NCI-H460 (cell line): ENCODE results near the gene KLF1. TPM values are rescaled to one million over a fixed set of nuclear protein-coding genes. Genes with fewer than 3 reads are reported as not detected.
"Not testable (repeated sequence)": the region's sequence is repeated elsewhere in the genome, so short reads cannot be mapped to it uniquely, and the experiment has no call there.

Source experiments
- DNase-seq: peaks from one replicate; pipeline ENCODE4 v3.0.0-alpha.2; 2016; ENCODE audit warnings: low read depth; ENCODE audit errors: extremely low read depth
- total RNA-seq: library from RNA; depleted of rRNA; stranded (reverse); fragments of >200 nt; shearing (Covaris generic); gene quantifications from 2 replicates; pipeline ENCODE4 v1.2.3, GENCODE V29; 2014

KLF1 gene
- total RNA-seq, 1 experiment from 2014 or later, result 0.52 TPM

DNA sequence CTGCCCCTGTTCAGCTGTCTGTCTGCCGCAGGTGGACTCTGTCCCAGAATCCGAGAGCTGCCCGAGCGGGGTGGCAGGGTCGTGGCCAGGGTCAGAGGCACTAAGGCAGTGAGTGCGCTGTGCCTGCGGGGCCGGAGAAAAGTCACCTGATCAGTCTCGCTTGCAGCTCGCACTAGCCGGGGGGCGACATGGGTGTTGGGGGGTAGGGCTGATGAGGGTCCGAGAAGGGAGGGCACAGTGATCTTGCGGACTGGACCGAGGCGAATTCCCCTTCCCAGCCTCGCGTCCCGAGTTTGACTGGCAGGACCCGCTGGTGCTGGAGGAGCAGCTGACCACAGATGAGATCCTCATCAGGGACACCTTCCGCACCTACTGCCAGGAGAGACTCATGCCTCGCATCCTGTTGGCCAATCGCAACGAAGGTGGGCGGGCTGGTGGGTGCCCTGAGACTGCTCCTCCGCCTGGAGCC lies 4.6 kb upstream of the KLF1 start:
- no peak for DNase-seq

DNA sequence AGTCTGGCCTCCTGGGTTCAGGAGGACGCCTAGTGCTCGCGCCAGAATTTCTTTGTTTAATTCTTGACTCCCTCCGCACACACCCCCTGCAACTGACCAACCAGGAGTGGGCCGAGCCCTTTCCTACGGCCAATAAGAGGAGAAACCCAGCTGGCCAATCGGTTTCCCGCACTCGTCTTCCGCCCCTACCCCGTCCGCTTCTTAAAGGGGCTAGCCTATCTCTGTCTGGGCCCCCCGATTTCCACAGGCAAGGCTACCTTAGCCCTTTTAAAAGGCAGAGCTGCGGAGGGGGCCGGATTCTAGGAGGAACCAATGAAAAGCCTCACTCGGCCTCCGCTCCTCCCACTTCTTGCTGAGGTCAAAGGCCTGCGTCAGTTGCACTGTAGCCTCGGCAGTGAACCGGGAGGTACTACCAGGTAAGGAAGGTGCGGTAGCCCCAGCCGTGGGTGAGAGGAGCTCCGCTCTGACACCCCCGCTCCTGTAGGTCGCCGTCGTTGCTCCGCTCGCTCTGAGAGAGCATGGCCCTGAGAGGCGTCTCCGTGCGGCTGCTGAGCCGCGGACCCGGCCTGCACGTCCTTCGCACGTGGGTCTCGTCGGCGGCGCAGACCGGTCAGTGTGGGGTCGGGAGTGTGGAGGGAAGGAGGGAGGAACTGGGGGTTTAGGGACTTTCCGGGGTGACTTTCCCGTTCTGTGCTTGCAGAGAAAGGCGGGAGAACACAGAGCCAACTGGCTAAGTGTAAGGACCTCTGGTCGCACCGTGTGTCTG lies 4.0 kb upstream of the KLF1 start, which contains the start of gene GCDH:
Gene GCDH, plus strand, starts transcription at position 374 of the 766 bp plus-strand sequence. Its CDS starts 145 bp downstream, at position 519.
- peak; percentile 97 for DNase-seq

DNA sequence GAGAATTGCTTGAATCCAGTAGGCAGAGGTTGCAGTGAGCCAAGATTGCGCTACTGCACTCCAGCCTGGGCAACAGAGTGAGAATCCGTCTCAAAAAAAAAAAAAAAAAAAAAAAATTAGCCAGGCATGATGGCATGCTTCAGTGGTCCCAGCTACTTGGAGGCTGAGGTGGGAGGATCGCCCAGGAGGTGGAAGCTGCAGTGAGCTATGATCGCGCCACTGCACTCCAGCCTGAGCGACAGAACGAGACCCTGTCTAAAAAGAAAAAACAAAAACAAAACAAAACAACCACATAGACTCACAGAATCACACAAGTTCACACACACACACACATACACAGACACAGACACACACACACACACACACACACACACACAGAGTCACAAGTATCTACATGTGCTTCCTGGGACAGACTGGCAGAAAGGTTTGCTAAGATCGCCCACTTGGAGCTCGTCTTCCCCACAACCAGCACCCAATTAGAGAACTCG lies 3.3 kb upstream of the KLF1 start:
- DNase-seq, result not testable (repeated sequence)

DNA sequence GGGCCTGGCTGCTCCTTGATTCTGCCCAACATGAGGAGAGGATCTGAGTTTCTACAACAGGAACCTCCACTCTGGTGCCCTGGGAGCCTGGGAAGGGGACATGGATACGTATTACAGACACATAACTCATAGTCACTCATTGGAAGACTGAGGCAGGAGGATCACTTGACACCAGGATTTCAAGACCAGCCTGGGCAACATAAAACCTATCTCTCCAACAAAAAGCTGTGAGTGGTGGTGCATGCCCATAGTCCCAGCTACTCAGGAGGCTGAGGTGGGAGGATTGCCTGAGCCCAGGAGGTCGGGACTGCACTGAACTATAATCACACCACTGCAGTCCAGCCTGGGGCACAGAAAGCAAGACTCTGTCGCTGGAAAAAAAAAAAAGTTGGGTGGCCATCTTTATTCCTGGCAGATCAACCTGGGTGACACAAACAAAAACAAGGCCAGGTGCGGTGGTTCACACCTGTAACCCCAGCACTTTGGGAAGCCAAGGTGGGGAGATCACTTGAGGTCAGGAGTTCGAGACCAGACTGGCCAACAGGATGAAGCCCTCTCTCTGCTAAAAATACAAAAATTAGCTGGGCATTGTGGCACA lies 1.1 kb upstream of the KLF1 start:
- DNase-seq, result no peak

DNA sequence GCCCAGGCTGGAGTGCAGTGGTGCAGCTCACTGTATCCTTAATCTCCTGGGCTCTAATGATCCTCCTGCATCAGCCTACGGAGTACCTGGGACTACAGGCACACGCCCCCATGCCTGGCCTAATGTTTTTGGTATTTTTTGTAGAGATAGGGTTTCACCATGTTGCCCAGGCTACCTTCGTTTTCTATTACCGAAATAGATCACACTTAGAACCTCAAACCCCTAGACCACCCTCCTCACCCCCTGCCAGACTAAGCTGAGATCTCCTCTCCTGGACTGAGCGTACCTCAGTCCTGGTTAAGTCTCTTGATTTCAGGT lies 391 bp downstream of the KLF1 start:
- no peak for DNase-seq

DNA sequence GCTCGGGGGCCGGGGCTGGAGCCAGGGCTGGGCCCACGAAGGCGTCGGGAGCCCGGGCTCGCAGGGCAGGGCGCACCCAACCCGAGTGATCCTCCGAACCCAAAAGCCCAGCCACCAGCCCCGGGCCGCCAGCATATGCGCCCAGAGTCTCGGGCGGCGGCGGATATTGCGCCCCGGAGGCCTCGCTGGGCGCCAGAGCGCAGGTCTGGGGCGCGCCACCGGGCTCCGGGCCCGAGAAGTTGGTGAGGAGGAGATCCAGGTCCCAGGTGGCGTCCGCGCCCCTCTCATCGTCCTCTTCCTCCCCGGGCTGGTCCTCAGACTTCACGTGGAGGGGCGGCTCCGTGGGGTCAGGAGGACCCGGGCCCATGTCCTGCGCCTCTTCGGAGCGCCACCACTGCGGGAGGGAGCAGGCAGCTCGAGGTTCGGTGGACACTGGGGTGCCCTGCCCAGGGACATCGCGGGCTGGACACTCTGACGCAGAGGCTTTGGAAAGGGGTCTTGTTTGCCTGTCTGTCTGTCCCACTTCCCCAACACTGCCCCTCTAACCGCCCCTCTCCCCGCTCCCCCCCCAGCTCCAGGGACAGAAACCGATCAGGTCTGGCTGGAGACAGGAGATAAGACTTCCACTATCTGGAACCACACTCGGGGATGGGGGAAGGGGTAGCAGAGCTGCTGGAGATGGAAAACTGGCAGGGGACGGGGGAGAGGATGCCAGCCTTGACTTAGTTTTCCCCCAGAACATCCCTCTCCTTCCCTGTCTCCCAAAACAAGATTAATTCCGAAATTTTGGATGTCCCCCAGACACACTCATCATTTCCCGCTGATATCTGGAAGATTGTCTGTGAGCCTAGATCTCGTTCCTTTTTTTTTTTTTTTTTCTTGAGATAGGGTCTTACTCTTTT lies 1.0 kb downstream of the KLF1 start:
- DNase-seq, result no peak

DNA sequence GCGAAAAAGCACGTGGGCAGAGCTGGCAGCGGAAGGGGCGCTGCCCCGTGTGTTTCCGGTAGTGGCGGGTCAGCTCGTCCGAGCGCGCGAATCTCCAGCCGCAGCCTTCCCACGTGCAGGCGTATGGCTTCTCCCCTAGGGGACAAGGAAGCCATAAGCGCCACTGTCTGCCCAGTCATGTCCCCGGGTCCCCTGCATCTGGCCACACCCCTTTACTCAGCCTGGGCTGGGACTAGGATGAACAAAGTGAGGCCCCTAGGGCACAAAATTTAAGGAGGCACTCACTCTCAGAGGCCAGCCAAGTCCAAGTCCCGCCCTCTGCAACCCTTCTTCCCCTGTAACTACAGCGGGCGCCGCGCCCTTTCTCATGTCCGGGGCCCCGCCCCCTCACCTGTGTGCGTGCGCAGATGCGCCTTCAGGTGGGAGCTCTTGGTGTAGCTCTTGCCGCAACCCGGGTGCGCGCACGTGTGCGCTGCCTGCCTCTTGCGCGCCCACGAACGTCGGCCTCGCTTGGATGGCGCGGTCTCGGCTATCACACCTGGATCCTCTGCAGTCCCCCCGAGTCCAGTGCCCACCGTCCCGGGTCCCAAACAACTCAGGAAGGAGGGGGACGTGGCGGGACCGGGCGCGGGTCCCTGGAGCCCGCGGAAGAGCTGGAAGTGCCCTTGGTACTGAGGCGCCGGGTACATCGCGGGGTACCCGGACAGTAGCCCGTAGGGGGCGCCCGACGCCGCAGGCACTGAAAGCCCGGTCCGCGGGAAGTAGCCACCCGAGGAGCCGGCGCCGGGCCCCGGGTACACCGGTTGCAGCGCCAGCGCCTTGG lies 1.9 kb downstream of the KLF1 start:
- peak; percentile 39 for DNase-seq

DNA sequence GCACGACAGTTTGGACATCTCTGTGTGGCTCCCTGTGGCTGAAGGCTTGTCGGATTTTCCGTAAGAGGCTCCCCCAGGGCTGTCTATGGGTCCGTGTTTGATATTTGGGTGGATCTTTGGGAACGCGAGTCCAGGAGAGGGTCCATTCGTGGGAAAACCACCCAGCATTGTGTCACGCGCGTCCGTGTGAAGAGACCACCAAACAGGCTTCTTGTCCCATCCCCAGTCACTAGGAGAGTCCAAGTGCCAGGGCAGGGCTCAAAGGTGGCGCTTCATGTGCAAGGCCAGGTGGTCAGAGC lies 2.4 kb downstream of the KLF1 start:
- no peak for DNase-seq

DNA sequence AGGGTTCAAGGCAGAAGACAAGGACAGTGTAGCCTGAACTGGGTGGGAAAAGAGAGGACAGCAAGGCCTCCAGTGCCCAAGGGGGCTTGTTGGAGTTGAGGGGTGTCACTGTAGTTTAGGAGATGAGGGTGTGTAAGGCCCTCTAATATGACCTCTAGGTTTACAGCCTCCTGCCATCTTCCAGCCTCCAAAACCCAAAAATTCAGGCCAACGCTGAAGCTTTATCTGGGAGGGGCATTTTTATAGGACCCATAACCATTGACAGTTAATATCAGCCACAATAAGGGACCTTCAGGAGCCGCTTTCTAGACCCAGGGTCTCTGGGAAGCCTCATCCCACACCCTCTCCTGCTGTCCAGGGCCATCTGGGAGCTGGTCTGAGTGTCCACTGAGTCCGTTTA lies 2.8 kb downstream of the KLF1 start:
- DNase-seq, result no peak

DNA sequence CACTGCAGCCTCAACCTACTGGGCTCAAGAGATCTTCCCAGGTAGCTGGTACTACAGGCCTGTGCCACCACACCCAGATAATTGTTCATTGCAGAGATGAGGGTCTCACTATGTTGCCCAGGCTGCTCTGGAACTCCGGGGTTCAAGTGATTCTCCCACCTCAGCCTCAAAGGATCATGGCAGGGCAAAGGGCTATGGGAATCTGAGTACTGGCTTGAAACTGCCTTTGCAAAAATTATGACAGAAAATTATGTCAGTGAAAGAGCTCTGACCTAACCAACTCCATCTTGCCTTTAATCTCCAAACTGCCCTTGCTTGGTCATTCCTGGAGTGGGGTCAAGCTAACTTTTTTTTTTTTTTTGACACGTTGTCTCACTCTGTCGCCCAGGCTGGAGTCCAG lies 4.4 kb downstream of the KLF1 start:
- DNase-seq, result no peak

DNA sequence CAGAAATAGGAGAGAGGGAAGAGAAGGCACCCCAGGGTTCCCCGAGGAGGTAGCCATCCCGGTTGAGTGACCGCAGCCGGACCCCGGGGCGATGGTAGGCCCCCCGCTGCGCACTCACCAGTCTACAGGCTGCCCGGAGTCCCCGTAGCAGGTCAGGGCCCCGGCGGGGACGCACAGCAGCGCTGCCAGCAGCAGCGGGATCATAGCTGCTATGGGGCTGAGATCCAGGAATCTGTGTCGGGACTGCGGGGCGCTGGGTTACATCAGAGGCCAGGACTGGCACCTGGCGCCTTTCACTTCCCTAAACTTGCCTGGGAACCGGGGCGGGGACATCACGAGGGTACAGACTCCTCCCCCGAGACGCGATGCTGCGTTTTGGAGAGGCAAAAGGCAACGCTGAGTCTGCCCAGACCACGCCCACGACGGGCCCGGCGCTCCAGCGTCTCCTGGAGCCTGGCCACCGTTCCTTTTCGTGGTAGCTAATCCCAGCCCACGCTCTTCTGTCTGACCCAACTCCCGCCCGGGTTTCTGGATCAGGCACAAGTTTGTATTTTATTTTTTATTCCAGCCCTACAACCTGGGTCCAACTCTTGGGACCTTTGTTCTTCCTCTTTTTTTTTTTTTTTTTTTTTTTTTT lies 5.7 kb downstream of the KLF1 start, which contains the start of gene DNASE2:
Gene DNASE2, minus strand, starts transcription at position 278 of the 637 bp plus-strand sequence. Its CDS starts 74 bp downstream, at position 204.
- peak; percentile 77 for DNase-seq

DNA sequence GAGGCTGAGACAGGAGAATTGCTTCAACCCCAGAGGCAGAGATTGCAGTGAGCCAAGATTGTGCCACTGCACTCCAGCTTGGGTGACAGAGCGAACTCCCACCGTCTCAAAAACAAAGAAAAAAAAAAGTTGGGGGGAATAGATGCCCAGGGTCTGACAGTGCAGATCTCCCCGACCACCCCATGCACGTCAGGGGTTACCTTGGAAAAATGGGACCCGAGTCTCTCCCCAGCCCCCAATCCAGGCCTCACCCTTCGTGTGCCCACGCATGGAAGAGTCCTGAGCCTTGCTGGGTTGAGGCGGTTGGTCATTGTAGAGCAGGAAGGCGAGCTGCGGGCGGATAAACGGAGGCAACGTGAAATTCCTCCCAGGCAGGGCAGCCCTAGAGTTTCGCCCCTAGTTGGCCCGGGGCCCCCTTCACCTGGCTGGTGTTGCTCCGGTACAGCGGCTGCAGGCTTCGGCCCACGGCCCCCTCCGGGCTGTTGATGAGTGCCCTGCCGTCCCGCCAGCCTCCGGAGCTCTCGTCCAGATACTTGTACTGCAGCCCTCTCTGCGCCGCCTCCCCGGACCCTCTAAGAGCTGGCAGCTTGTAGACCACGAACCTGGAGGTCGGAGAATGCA lies 6.3 kb downstream of the KLF1 start:
- no peak for DNase-seq

DNA sequence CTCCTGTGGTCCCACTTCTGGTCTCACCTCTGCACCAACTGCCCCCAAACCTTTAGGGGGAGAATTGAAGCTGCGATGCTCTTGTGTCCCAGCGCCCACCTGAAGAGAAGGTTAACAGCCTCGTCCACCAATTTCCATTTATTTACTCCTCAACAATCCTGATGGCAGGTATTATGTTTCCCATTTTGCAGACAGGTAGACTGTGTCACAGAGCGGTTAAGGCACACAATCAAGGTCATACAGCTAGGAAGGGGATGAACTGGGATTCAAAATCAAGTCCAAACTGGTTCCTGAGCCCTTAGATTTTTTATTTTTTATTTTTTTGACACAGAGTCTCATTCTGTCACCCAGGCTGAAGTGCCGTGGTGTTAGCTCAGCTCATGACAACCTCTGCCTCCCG lies 11.9 kb downstream of the KLF1 start:
- DNase-seq, result no peak

DNA sequence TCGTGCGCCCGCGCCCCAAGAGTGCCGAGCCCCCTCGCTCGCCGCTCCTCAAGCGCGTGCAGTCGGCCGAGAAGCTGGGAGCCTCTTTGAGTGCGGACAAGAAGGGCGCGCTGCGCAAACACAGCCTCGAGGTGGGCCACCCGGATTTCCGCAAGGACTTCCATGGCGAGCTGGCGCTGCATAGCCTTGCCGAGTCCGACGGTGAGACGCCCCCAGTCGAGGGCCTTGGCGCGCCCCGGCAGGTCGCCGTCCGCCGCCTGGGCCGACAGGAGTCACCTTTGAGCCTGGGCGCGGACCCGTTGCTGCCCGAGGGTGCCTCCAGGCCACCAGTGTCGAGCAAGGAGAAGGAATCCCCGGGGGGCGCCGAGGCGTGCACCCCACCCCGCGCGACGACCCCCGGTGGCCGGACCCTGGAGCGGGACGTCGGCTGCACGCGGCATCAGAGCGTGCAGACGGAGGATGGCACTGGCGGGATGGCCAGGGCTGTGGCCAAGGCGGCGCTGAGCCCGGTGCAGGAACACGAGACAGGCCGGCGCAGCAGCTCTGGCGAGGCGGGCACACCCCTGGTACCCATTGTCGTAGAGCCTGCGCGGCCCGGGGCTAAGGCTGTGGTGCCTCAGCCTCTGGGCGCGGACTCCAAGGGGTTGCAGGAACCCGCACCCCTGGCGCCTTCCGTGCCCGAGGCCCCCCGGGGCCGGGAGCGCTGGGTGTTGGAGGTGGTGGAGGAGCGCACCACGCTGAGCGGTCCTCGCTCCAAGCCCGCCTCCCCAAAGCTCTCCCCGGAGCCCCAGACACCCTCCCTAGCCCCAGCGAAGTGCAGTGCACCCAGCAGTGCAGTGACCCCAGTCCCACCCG lies 12.9 kb downstream of the KLF1 start:
- DNase-seq, result no peak

DNA sequence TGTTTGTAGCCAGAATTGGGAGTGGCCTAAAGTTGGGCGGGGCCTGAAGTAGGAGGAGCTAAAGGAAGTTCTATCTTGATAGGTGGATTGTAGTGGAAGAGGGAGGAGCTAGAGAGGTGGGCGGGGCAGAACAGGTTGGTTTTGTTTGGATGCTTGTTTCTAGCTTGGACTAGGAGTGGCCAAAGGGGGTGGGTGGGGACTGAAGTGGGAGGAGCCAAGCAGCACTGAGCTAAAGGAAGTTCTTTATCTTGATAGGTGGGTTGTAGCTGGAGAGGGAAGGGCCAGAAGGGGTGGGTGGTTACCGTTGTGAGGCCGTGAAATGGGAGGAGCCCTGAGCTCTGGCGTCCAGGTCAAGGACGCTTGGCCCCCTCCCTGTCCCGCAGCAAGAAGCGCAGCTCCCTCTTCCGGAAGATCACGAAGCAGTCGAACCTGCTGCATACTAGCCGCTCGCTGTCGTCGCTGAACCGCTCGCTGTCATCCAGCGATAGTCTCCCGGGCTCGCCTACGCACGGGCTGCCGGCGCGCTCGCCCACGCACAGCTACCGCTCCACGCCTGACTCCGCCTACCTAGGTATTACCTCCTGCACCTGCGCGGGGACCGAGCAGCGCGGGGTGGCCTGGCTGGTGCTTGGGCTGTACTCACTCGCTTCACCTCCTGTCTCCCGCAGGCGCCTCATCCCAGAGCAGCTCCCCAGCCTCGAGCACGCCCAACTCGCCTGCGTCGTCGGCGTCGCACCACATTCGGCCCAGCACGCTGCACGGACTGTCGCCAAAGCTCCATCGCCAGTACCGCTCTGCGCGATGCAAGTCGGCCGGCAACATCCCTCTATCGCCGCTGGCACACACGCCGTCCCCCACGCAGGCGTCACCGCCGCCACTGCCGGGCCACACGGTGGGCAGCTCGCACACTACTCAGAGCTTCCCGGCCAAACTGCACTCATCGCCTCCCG lies 13.8 kb downstream of the KLF1 start:
- no peak for DNase-seq

DNA sequence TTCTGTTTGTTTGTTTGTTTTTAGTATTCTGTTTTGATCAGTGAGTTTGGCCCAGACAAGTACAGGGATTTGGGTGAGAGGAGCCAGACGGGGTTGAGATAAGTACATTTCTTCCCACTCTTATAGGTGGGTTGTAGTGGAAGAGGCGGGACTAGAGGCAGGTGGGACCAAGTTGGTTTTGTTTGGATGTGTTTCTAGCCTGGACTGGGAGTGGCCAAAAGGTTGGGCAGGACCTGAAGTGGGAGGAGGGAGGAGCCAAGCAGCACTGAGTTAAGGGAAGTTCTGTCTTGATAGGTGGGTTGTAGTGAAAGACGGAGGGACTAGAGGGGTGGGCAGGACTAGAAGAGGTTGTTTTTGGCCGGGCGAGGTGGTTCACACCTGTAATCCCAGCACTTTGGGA lies 14.7 kb downstream of the KLF1 start:
- DNase-seq, result no peak

DNA sequence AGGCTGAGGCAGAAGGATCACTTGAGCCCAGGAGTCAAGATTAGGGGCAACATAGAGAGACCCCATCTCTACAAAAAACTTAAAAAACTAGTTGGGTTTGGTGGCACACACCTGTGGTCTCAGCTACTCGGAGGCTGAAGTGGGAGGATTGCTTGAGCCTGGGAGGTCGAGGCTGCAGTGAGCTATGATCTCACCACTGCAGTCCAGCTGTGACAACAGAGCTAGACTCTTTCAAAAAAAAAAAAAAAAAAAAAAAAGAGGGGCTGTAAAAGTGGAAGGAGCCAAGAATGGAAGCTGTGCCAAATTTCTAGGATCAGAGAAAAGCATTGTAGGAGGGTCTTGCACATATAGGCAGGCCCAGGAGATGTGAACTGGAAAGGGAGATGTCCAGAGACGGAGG lies 15.3 kb downstream of the KLF1 start:
- DNase-seq, result no peak
